GM21717 (cell line): ENCODE data around the gene NGEF.

Experiments
- ATAC-seq: cut with Tn5 transposase; IDR thresholded peaks from one replicate; pipeline ENCODE4 v1.9.1; 2021; ENCODE audit warnings: mild to moderate bottlenecking, moderate library complexity; ENCODE audit not compliant: unreplicated experiment

The NGEF gene

DNA sequence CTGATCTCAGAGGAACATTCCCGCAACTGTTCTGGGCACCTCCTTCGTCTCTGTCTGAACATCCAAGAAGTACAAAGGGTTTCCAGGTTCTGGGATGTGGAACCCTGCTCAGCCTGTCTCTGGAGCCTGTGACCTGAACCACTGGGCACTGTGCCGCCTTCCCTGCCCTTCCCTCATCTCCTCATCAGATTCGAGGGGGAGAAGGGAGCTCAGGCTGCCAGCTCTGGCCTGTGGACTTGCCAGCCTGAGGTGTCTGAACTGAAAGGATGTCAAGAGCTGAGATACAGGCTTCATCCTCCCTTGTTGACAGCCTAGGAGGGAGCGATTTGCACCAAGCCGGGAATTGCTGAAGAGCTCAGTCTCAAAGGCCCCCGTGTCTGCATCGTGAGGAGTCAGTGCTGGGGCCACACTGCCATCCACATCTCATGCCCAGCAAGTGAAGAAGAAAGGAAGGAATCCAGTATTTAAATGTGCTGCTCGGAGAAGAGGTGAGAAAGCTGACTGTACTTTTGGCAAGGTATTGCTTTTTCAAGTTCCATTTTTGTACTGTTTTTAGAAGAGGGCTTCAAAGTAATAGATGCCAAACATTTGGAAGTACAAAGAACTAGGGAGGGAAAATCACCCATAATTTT is 32.0 kb upstream of the NGEF start:
- ATAC-seq = no peak

DNA sequence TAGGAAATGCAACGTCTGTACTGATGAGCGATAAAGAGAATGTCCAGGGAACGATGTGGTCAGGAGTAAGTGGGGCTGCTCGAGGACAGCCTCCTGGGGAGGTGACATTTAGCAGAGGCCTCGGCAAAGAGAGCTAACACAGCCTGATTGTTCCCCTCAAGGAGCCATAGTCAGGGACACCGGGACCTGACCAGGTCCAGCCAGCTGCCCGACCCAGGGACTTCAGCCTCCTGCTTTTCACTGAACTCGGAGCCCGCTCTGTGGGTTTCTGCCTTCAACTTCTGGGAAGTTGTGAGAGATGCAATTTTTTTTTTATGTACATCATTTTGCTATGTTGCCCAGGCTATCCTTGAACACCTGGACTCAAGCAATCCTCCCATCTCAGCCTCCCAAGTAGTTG is 29.5 kb upstream of the NGEF start:
- ATAC-seq = no peak

DNA sequence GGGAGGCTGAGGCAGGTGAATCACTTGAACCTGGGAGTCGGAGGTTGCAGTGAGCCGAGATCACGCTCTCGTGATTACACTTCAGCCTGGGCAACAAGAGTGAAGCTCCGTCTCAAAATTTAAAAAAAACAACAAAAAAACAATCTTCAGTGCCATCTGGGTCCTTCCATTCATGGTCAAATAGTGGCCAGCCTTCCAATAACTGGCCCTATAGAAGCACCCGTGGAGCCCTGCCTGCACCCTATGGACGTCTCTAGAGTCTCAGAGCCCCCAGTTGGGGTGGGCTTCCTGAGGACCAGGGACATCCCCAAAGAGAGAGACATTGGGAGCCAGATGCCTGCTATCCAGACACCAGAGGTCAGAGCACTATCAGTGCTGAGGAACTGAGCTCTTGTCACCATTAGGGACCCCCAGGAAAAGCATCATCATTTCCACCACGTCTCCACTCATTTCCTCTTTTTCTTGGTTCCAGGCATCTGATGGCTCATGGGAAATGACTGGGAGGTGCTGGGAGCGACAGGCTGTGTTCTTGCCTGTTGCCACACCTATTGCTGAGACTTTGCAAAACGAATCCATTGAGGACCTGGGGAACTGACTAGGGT is 28.8 kb upstream of the NGEF start:
- ATAC-seq = no peak

DNA sequence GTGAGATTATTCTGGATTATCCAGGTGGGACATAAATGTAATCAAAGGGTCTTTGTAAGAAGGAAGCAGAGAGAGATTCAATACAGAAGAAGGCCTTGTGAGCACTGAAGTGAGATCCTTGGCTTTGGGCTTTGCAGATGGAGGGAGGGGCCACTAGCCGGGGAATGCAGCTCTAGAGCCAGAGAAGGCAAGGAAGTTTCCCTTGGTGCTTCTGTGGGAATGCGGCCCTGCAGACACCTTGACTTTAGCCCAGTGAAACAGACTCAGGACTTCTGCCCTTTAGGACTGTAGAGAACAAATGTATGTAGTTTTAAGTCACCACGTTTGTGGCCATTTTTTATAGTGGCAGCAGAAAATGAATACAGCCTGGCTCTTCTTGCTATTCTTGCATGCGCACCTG is 27.5 kb upstream of the NGEF start:
- no peak for ATAC-seq

DNA sequence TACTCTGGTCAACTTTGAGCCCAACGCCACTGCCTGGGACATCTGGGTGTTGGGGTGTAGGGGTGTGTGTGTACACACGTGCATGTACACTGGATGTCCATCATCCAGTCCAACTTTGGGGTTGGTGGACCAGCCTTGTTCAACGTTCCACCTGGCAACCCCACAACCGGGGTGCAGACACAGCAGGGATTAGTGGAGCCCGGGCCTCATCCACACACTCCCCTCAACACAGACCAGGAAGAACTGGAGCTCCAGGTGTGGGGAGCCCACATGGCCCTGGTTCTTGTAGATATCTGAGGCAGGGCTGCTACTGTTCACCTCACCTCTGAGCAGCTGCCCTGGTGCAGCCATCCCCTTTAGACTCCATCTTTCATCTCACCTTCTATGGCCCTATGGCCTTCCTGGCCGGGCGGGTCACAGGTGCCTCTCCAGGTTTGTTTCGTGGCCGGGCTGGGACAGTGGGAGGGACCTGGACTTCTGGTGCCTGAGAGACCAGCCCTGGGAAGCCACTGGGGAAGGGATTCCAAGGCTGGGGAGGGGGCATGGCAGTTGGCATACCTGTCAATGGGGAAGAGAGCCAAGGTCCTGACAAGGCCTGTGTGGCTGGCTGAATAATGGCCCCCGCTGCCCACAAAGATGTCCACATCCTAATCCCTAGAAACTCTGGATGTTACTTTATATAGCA is 26.9 kb upstream of the NGEF start:
- no peak for ATAC-seq

DNA sequence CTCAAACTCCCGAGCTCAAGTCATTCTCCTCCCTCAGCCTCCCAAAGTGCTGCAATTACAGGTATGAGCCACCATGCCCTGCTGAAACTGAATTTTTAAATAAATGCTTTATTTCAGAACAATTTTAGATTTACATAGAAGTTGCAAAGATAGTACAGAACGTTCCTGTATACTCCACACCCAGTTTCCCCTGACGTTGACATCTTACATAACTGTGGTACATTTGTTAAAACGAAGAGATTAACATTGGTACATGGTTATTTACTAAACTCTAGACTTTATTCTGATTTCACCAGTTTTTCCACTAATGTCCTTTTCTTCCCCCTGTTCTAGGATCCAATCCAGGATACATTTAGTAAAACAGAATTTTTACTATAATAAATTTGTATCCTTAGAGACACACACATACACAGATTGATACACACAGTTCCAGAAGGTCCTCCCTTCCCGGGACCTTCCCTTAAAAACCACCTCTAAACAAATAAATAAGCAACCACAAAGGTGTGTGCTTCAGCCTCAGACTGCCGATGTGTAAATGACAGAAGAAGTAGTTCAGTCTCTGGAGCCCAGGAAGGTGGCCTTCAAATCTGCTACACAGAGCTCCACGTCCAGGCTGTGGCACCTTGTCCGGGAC is 26.3 kb upstream of the NGEF start:
- ATAC-seq = no peak

DNA sequence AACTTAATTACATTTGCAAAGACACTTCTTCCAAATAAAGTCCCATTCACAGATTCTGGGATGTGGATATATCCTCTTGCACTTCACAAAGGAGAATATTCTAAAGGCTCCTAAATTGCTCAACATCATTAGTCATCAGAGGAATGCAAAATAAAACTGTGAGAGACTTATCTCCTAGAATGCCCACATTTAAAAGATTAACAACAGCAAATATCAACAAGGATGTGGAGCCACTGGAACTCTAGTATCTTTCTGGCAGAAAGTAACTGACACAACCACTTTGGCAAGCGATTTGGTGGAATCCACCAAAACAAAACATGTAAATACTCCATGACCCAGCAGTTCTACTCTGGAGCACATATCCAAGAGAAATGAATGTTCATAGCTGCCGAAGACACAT is 24.0 kb upstream of the NGEF start:
- ATAC-seq = no peak

DNA sequence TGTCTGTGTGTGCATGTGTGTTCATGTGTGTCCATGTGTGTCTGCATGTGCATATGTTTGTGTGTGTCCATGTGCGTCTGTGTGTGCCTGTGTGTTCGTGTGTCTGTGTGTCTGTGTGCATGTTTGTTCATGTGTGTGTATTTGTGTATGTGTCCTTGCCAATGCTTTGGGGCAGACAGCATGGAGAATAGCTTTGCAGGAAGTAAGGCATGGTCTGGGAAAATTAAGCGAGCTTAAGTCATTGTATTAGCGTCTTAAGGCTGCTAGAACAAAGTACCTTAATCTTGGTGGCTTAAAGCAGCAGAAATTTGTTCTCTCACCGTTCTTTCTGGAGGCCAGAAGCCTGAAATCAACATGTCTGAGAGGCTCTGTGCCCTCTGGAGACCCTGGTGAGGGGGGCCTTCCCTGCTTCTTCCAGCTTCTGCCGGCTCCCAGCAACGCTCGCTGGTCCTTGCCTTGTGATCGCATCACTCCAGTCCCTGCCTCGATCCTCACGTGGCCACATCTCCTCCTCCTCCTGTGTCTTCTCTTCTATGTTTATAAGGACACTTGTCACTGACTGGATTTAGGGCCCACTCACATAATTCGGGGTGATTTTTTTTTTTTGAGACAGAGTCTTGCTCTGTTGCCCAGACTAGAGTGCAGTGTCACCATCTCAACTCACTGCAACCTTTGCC is 23.2 kb upstream of the NGEF start:
- no peak for ATAC-seq

DNA sequence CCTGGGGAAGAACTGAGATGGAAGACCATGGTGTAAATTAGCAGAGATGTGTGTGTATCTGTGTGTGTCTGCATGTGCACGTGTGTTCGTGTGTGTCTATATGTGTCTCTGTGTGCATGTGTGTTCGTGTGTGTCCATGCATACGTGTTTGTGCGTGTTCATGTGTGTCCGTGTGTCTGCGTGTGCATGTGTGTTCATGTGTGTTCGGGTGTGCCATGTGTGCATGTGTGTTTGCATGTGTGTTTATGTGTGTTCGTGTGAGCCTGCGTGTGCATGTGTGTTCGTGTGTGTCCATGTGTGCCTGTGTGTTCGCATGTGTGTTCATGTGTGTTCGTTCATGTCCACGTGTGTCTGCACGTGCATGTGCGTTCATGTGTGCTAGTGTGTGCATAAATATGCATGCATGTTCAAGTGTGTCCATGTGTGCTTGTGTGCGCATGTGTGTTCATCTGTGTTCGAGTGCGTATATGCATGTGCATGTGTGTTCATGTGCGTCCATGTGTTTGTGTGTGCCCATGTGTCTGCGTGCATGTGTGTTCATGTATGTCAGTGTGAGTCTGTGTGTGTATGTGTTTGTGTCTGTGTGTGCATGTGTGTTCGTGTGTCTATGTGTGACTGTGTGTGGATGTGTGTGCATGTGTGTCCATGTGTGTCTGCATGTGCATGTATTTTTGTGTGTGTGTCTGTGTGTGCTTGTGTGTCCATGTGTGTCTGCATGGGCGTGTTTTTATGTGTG is 22.5 kb upstream of the NGEF start:
- no peak for ATAC-seq

DNA sequence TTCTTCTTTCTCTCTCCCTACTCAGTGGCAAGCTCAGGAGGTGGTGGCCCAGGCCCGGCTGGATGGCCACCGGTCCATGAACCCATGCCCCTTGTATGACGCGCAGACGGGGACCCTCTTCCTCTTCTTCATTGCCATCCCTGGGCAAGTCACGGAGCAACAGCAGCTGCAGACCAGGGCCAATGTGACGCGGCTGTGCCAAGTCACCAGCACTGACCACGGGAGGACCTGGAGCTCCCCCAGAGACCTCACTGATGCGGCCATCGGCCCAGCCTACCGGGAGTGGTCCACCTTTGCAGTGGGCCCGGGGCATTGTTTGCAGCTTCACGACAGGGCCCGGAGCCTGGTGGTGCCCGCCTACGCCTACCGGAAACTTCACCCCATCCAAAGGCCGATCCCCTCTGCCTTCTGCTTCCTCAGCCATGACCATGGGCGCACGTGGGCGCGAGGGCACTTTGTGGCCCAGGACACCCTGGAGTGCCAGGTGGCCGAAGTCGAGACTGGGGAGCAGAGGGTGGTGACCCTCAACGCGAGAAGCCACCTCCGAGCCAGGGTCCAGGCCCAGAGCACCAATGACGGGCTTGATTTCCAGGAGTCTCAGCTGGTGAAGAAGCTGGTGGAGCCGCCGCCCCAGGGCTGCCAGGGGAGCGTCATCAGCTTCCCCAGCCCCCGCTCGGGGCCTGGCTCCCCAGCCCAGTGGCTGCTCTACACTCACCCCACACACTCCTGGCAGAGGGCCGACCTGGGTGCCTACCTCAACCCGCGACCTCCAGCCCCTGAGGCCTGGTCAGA is 21.2 kb upstream of the NGEF start:
- ATAC-seq = no peak

DNA sequence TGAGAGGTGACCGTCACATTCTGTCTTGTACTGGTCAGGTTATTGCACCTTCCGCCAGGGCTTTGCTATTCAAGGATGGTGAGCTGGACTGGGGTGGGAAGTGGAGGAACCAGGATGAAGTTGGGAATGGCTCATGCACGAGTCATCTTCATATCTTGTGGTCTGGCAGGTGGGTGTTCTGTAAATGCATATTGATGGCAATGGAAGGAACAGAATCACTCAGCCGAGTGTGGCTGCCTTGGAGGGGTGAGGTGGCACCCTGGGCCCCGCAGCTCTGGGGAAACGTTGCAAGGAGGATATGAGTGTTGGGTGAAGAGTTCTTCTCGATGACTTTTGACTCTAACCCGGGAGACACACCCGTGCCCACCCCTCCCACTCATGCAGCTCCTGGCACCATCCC is 20.6 kb upstream of the NGEF start:
- no peak for ATAC-seq

DNA sequence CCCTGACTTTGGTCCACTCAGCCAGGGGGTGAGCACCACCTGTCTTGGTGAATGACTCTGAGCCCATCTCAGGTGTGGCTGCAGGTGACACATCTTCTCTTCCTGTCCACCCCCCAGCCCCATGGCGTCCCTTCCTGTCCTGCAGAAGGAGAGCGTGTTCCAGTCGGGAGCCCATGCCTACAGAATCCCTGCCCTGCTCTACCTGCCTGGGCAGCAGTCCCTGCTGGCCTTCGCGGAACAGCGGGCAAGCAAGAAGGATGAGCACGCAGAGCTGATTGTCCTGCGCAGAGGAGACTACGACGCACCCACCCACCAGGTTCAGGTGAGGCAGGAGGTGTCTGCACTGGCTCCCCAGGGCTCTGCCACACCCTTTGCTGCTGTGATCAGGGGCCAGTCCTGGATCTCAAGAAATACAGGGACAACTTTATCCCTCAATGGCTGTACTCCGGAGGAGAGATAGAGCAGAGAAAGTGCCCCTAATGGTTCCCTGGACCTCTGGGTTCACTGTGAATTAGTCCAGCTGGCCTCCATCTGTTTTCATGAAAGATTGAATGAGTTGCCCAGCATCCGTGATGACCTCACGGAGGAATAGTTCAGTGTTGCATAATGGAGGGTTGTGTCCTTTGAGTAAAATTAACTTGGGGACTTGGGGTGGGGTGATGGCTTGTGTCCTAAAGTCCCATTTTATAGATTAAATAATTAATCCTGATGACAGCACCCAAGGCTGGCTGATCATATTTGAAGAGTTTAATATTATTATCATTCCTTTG is 19.7 kb upstream of the NGEF start, which contains the start of gene NEU2:
Gene NEU2, plus strand, starts transcription at position 122 of the 770 bp plus-strand sequence. Its CDS starts 0 bp downstream, at position 122.
- ATAC-seq = no peak

DNA sequence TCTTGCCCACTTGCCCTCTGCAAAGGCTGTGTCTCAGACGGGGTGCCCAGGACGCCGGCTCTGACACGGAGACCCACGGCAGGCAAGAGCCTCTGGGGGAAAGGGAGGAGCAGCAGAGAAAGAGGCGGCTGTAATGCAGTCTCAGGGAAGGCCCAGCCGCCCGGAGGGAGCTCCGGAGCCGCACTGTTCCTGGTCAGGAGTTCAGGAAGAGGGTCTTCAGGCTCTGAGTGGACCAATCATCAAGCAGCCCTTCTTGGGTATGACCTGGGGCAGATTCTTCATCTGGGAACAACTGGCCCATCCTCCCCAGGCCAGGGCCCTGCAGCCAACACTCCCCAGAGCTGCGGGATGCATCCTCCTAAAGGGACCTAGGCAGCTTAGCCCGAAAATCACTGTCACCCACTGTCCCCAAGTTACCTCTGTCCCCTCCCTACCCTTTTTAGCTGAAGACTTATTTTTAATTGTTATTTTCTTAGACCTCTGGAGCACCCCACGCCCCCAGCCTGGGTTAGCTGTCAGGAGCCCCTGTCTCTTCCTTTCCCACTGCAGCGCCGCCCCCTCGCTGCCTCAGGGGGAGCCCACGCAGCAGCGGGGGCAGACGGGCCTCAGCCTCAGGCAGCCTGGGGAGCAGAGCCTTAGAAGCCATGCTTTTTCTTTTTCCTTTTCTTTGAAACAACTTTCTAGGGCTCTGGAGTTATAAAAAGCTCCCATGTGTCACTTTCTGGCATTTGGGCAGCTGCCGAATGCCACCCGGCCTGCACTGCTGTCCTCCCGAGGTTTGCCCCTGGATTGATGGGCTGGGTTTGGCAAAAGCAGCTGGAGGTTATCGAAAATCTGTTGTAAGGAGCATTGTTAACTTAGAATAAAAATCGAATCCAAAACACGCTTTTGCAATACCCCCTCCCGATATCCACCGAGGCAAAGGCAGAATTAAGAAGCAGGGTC is 18.8 kb upstream of the NGEF start:
- no peak for ATAC-seq

DNA sequence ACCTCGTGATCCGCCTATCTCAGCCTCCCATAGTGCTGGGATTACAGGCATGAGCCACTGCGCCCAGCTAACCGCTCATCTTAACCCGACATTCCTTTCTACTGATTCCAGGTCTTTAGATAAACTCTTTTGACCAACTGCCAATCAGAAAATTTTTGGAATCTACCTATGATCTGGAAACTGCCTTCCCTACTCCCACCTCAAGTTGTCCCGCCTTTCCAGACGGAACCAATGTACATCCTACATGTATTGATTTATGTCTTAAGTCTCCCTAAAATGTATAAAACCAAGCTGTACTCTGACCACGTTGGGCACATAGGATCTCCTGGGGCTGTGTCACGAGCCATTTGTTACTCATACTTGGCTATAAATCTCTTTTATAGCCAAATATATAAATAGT is 16.3 kb upstream of the NGEF start:
- ATAC-seq = no peak

DNA sequence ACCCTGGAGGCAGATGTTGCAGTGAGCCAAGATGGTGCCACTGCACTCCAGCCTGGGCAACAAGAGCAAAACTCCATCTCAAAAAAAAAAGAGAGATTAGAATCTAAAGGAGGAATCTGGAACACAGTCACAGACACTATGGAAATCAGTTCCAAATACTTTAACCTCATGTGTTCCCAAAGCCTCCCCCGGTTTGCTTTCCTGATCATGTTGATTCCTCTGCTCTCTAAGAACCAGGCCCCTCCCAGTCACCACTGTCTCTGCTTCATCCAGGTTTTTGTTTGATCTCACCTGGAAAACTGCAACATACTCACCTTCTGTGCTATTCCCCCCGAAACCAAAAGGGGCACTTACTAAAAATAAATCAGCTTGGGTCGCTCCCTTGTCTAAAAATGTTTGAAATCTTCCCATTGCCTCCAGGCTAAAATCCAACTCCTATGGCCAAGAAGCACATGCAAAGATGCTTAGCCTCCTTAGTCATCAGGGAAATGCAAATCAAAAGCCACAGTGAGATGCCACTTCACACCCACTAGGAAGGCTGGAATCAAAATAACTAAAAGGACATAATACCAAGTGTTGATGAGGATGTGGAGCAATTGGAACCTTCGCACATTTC is 13.2 kb upstream of the NGEF start:
- no peak for ATAC-seq

DNA sequence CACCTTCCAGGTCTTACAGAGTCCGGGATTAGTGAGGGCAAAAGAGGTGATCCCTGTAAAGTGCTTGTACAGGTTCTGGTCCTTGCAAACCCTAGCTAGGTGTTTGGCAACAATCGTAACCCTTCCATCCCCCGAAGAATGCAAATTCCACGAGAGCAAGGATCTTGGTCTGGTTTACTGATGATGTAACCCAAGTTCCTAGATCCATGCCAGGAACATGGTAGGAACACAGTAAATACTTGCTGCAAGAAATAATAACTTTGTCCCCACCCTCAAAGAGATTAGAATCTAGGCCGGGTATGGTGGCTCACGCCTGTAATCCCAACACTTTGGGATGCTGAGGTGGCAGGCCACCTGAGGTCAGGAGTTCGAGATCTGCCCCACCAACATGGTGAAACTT is 12.7 kb upstream of the NGEF start:
- no peak for ATAC-seq

DNA sequence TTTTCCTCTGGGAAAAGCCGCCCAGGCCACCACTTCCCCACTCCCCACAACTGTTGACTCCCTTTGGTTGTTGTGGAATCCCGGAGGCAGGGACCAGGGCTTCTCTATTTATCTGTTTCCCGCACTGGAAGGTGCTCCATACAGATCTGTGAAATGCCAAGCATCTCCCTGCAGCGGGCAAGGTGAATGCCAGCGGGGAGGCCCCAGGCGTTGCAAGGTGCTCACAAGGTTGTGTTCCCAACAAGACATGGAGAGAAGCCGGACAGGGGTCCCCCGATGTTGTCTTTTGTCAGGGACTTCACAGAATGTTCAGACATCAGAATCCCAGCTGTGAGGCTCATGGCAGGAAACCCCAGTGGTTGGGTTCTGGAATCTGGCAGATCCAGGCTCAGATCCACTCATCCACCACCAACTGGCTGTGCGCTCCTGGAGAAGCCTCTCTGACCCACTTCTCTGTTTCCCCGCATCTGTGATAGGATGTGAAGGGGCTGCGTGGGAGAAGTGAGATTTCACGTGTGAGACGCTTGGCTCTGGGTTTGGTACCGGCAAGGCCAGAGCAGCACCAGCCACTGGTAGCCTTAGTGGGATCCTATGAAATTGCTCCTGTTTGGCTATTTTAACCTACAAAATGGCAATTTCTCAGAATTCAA is 10.8 kb upstream of the NGEF start:
- ATAC-seq = no peak
